SU-DHL-6 (cell line): ENCODE results near the gene PPFIA4.

Source experiments
- H2AFZ ChIP-seq: fragments of 200-600 bp; sonication (generic); 2 replicates; pipeline ENCODE4 v1.6.1; 2014; ENCODE audit warnings: low read depth, mild to moderate bottlenecking, moderate library complexity, mixed read lengths, antibody characterized with exemption, low read length; ENCODE audit not compliant: severe bottlenecking
- H3F3A ChIP-seq: fragments of 200-600 bp; shearing (Covaris generic); 2 replicates; pipeline ENCODE4 v1.6.0; 2016; ENCODE audit warnings: antibody characterized with exemption, mild to moderate bottlenecking; ENCODE audit not compliant: insufficient read depth
- H3K27ac ChIP-seq: fragments of 200-600 bp; sonication (generic); 2 replicates; pipeline ENCODE4 v1.5.1; 2016; ENCODE audit warnings: low read depth, mild to moderate bottlenecking, low read length, moderate library complexity, mixed read lengths
- H3K27me3 ChIP-seq: fragments of 200-600 bp; sonication (generic), shearing (Covaris generic); 2 replicates; pipeline ENCODE4 v1.6.0; 2014; ENCODE audit warnings: mild to moderate bottlenecking, low read length
- H3K36me3 ChIP-seq: fragments of 200-600 bp; sonication (generic); 2 replicates; pipeline ENCODE4 v1.6.1; 2014; ENCODE audit warnings: mild to moderate bottlenecking, low read length, mixed read lengths
- H3K4me2 ChIP-seq: fragments of 300-600, 200-600 bp; shearing (Covaris generic), sonication (generic); 2 replicates; pipeline ENCODE4 v1.6.0; 2014; ENCODE audit warnings: low read length, low read depth, mild to moderate bottlenecking; ENCODE audit not compliant: poor library complexity, severe bottlenecking
- H3K4me3 ChIP-seq: fragments of 200-600 bp; sonication (generic); 2 replicates; pipeline ENCODE4 v1.5.1; 2014; ENCODE audit warnings: antibody characterized with exemption, low read length, mild to moderate bottlenecking, mixed read lengths; ENCODE audit not compliant: insufficient read depth, poor library complexity, severe bottlenecking
- H3K79me2 ChIP-seq: fragments of 200-600 bp; sonication (generic); 2 replicates; pipeline ENCODE4 v1.6.1; 2014; ENCODE audit warnings: mild to moderate bottlenecking, low read length, moderate library complexity; ENCODE audit not compliant: insufficient read depth
- H3K9ac ChIP-seq: fragments of 200-600 bp; sonication (generic); 2 replicates; pipeline ENCODE4 v1.7.0; 2014; ENCODE audit warnings: mild to moderate bottlenecking, low read length
- H3K9me2 ChIP-seq: fragments of 200-600 bp; sonication (generic); replicated peaks from 2 replicates; pipeline ENCODE4 v1.6.1; 2014; ENCODE audit warnings: low read length; ENCODE audit not compliant: insufficient read depth
- H3K9me3 ChIP-seq: fragments of 200-600 bp; sonication (generic); 2 replicates; pipeline ENCODE4 v1.6.1; 2014; ENCODE audit warnings: low read length, mixed read lengths; ENCODE audit not compliant: insufficient read depth
- H4K20me1 ChIP-seq: fragments of 200-600 bp; sonication (generic); 2 replicates; pipeline ENCODE4 v1.6.1; 2014; ENCODE audit warnings: low read depth, mild to moderate bottlenecking, antibody characterized with exemption, low read length, moderate library complexity, mixed read lengths
- CTCF ChIP-seq: fragments of 200-600 bp; sonication (generic); IDR thresholded peaks from one replicate; pipeline ENCODE4 v1.5.1; 2017; ENCODE audit warnings: antibody characterized with exemption, mild to moderate bottlenecking, low read length, moderate library complexity; ENCODE audit not compliant: insufficient read depth, poor library complexity, severe bottlenecking
- EZH2phosphoT487 ChIP-seq: fragments of 200-600 bp; sonication (generic), shearing (Covaris generic); conservative IDR thresholded peaks from 2 replicates; pipeline ENCODE4 v1.6.1; 2018; ENCODE audit warnings: mild to moderate bottlenecking, antibody characterized with exemption, low read length, moderate library complexity, mixed read lengths

PPFIA4 gene

GRCh38 chr1:203036537-203036936, 10.2 kb downstream of the PPFIA4 start:
- Histone ChIP-seq H3K9me2 (no peaks in the 10 kb centered on the region), H3K79me2 (no peaks in the 10 kb centered on the region), H4K20me1 (no peaks in the 10 kb centered on the region), H3K27me3 (no peaks in the 10 kb centered on the region), H3K4me2 (no peak overlapping the region), H3K9me3 (no peaks in the 10 kb centered on the region), H3F3A (no peaks in the 10 kb centered on the region), H3K36me3 (no peaks in the 10 kb centered on the region), H3K9ac (no peak overlapping the region), H3K4me3 (no peak overlapping the region), H2AFZ (no peak overlapping the region), H3K27ac (no peak overlapping the region)
- TF ChIP-seq CTCF = no peak
- TF ChIP-seq EZH2phosphoT487 = no peak

- Histone ChIP-seq H3K27me3 (no peaks in the 10 kb centered on the region), H2AFZ (no peak overlapping the region), H3K36me3 (no peaks in the 10 kb centered on the region), H3K9ac (no peak overlapping the region), H3K4me3 (no peak overlapping the region), H3K79me2 (no peaks in the 10 kb centered on the region), H3K27ac (no peak overlapping the region), H3F3A (no peaks in the 10 kb centered on the region), H3K9me2 (no peaks in the 10 kb centered on the region), H3K4me2 (no peak overlapping the region), H4K20me1 (no peaks in the 10 kb centered on the region), H3K9me3 (no peaks in the 10 kb centered on the region)
- TF ChIP-seq CTCF (no peak), EZH2phosphoT487 (no peak)
These were observed 11.4 kb downstream of the PPFIA4 start for GRCh38 chr1:203037509-203038190.

GRCh38 chr1:203038217-203038741, 12.0 kb downstream of the PPFIA4 start:
- Histone ChIP-seq H3K27ac (no peak overlapping the region), H3K27me3 (no peaks in the 10 kb centered on the region), H2AFZ (no peak overlapping the region), H3K36me3 (no peaks in the 10 kb centered on the region), H3K79me2 (no peaks in the 10 kb centered on the region), H3K4me3 (no peak overlapping the region), H3K9me2 (no peaks in the 10 kb centered on the region), H3K9ac (no peak overlapping the region), H4K20me1 (no peaks in the 10 kb centered on the region), H3F3A (no peaks in the 10 kb centered on the region), H3K4me2 (no peak overlapping the region), H3K9me3 (no peaks in the 10 kb centered on the region)
- TF ChIP-seq EZH2phosphoT487 (no peak), CTCF (no peak)
